HG03066 (cell line): Measurements from ENCODE around the gene ADAMTS6.
"Not testable (repeated sequence)": the region's sequence is repeated elsewhere in the genome, so short reads cannot be mapped to it uniquely, and the experiment has no call there.

Experiments
- ATAC-seq: cut with Tn5 transposase; IDR thresholded peaks from one replicate; pipeline ENCODE4 v1.9.1; 2021; ENCODE audit warnings: low read depth; ENCODE audit not compliant: unreplicated experiment

ADAMTS6 gene

GRCh38 chr5:65209341-65209740, 272.4 kb downstream of the ADAMTS6 start:
- ATAC-seq, result no peak

GRCh38 chr5:65204966-65205365, 276.8 kb downstream of the ADAMTS6 start:
- no peak for ATAC-seq

- no peak for ATAC-seq
Measured at GRCh38 chr5:65203746-65204145, 278.0 kb downstream of the ADAMTS6 start.

- no peak for ATAC-seq
Measured at GRCh38 chr5:65199993-65200675, 281.6 kb downstream of the ADAMTS6 start.

GRCh38 chr5:65198456-65199120, 283.1 kb downstream of the ADAMTS6 start:
- ATAC-seq, result no peak

GRCh38 chr5:65197531-65198455, 283.9 kb downstream of the ADAMTS6 start:
- ATAC-seq, result no peak

- ATAC-seq, result no peak
Measured at GRCh38 chr5:65194871-65195270, 286.8 kb downstream of the ADAMTS6 start.

GRCh38 chr5:65192331-65192730, 289.4 kb downstream of the ADAMTS6 start:
- no peak for ATAC-seq

- ATAC-seq, result no peak
Measured at GRCh38 chr5:65191554-65192135, 290.1 kb downstream of the ADAMTS6 start.

GRCh38 chr5:65190328-65191053, 291.2 kb downstream of the ADAMTS6 start:
- ATAC-seq, result no peak

GRCh38 chr5:65186646-65187227, 295.0 kb downstream of the ADAMTS6 start:
- ATAC-seq, result no peak

- no peak for ATAC-seq
Measured at GRCh38 chr5:65185468-65185867, 296.3 kb downstream of the ADAMTS6 start.

GRCh38 chr5:65184780-65185179, 296.9 kb downstream of the ADAMTS6 start:
- no peak for ATAC-seq

GRCh38 chr5:65174231-65174630, 307.5 kb downstream of the ADAMTS6 start:
- ATAC-seq, result not testable (repeated sequence)

- ATAC-seq, result no peak
Measured at GRCh38 chr5:65173130-65173525, 308.6 kb downstream of the ADAMTS6 start.

- peak; percentile 100 for ATAC-seq
Measured at GRCh38 chr5:65172486-65173129, 309.1 kb downstream of the ADAMTS6 start.

GRCh38 chr5:65171645-65172044, 310.1 kb downstream of the ADAMTS6 start:
- ATAC-seq, result no peak

GRCh38 chr5:65163698-65164097, 318.0 kb downstream of the ADAMTS6 start:
- ATAC-seq, result no peak

- no peak for ATAC-seq
Measured at GRCh38 chr5:65161655-65162054, 320.1 kb downstream of the ADAMTS6 start.
